ENCODE measurements around the gene TDRD9. TPM values are rescaled to one million over a fixed set of nuclear protein-coding genes. Genes with fewer than 3 reads are reported as not detected.
A peak's percentile ranks its signal among the peaks of the same experiment; 100 is the strongest.

TDRD9 gene
- total RNA-seq, 4 donors from 2014 or later = 0.17 to 1.5 (median 0.31) TPM; not detected in 1

DNA sequence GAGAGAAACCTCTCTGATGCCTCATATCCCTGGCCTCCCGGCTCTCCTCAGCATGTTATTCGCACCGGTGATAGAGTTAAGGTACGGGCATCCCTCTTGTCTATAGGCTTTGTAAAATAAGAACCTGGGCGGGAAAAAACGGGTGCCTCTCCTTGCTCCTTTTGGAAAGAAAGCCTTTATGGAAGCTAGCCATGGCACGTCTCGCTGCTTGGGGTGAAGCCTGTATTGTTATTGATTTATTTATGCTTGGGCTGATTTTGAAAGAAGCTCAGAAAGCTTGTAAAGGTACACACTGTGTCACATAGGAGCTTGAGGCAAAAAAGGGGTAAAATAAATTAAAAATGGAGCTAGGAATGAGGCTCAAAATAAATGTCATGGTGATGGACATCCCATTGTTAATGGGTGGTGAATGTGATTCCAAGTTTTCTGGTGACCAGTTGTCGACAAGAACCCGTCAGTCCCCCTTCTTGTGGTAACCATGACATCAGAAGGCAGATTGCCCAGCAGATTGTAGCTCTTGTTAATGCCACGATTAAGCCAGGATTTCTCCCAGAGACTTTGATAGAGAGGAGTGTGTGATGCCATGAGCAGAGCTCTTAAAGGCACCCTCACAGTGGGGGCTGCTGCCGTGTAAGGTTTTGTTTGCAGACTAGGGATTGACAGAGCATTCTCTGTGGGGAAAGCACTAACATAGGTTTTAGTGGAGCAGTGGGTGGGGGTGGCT, 106.9 kb downstream of the TDRD9 start:
- intact Hi-C loops (cut with DNase I; ENCODE audit: low total_unique reads) = no loop called here

DNA sequence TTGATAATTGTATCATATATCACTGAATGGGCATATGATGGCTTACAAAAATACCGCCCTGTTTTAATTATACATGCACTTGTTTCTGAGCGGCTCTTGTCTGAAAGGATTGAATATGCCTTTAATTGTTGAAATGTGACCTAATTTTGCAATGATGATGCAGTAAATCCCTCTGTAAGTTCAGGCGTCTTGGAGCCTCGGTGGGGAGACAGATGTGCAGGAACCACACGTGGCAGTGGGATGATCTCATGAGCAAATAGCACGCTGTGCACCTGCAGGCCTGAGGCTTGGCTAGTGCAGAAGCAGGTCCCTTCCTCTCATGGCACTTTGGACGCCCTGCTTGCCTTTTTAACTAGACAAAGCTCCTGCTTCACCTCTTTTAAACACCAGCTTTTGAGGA, 108.0 kb downstream of the TDRD9 start:
- Histone ChIP-seq H3K4me1 (peaks cover 0 to 4% of the 10 kb centered on the region in 2 donors), H3K27ac (no peak overlapping the region), H3K27me3 (peaks cover 0 to 14% (median 2%) of the 10 kb centered on the region in 3 donors), H3K4me3 (no peak overlapping the region), H3K9me3 (no peaks in the 10 kb centered on the region), H3K36me3 (no peaks in the 10 kb centered on the region)
- TF ChIP-seq POLR2A (IDR thresholded peaks at IDR 0.05) = no peak
- TF ChIP-seq CTCF (IDR thresholded peaks at IDR 0.05 in 4 of 5, conservative IDR thresholded peaks at IDR 0.05 in 1 of 5) = no peak
- no peak for DNase-seq
- no peak for ATAC-seq
- intact Hi-C loops (cut with DNase I; ENCODE audit: low total_unique reads) = no loop called here
- in situ Hi-C loops (cut with MboI; ENCODE audit: low sequenced_read_pairs in 4 of 4) = no loop called here

More for the DNA sequence above, 106.9 kb downstream of the TDRD9 start:
- Histone ChIP-seq H3K9me3 (no peaks in the 10 kb centered on the region), H3K27me3 (peaks cover 0 to 9% (median 0%) of the 10 kb centered on the region in 3 donors), H3K4me3 (no peak overlapping the region), H3K27ac (no peak overlapping the region), H3K36me3 (no peaks in the 10 kb centered on the region), H3K4me1 (peaks cover 0 to 4% of the 10 kb centered on the region in 2 donors)
- in situ Hi-C loops (cut with MboI; ENCODE audit: low sequenced_read_pairs in 4 of 4) = no loop called here
- no peak for DNase-seq
- no peak for ATAC-seq
- TF ChIP-seq POLR2A (IDR thresholded peaks at IDR 0.05) (no peak), CTCF (IDR thresholded peaks at IDR 0.05 in 4 of 5, conservative IDR thresholded peaks at IDR 0.05 in 1 of 5) (no peak)

DNA sequence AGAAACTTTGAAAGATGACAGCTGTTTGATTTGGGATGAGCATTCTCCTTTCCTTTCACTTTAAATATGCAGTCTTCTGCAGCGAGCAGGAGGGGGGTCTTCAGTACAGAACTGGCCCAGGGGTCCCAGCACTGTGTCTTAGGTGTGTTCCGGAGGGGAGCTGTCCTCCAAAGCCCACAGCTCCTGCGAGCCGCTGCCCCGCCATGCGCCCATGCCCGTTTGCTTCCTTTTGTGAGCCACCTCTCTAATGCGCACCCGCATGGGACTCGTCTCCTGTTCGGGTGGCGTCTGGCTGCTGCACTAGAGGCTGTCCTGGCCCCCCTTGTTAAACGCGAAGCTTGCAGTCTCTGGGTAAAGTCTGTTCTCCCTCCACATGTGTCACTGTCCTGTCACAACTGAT, 108.8 kb downstream of the TDRD9 start:
- DNase-seq = no peak
- in situ Hi-C loops (cut with MboI; ENCODE audit: low sequenced_read_pairs in 4 of 4) (no loop called here), intact Hi-C loops (cut with DNase I; ENCODE audit: low total_unique reads) (no loop called here)
- Histone ChIP-seq H3K27ac (no peak overlapping the region), H3K27me3 (peaks cover 0 to 14% (median 2%) of the 10 kb centered on the region in 3 donors), H3K36me3 (no peaks in the 10 kb centered on the region), H3K9me3 (no peaks in the 10 kb centered on the region), H3K4me1 (peaks cover 0 to 4% of the 10 kb centered on the region in 2 donors), H3K4me3 (no peak overlapping the region)
- TF ChIP-seq POLR2A (IDR thresholded peaks at IDR 0.05) = no peak
- TF ChIP-seq CTCF (IDR thresholded peaks at IDR 0.05 in 4 of 5, conservative IDR thresholded peaks at IDR 0.05 in 1 of 5) = no peak
- ATAC-seq = no peak

- in situ Hi-C loops (cut with MboI; ENCODE audit: low sequenced_read_pairs in 4 of 4) = no loop called here
- Histone ChIP-seq H3K4me3 (no peak overlapping the region), H3K27ac (no peak overlapping the region), H3K4me1 (peaks cover 0 to 4% of the 10 kb centered on the region in 2 donors), H3K27me3 (peaks cover 0 to 14% (median 2%) of the 10 kb centered on the region in 3 donors), H3K36me3 (no peaks in the 10 kb centered on the region), H3K9me3 (no peaks in the 10 kb centered on the region)
- intact Hi-C loops (cut with DNase I; ENCODE audit: low total_unique reads) = no loop called here
- ATAC-seq = peak in 1 of 2 donors; percentile 82
- TF ChIP-seq POLR2A (IDR thresholded peaks at IDR 0.05) (no peak), CTCF (IDR thresholded peaks at IDR 0.05 in 4 of 5, conservative IDR thresholded peaks at IDR 0.05 in 1 of 5) (no peak)
- no peak for DNase-seq
Measured at GRCh38 chr14:104037903-104038302, 109.6 kb downstream of the TDRD9 start.
